Endodermal cell (in vitro differentiated cells): ENCODE results near the gene CD34. TPM values are rescaled to one million over a fixed set of nuclear protein-coding genes. Genes with fewer than 3 reads are reported as not detected.
A peak's percentile ranks its signal among the peaks of the same experiment; 100 is the strongest.

ENCODE experiments used
- DNase-seq: peaks from one replicate; pipeline ENCODE4 v3.0.0-alpha.2; 2017
- H3K27ac ChIP-seq: 2 replicates; pipeline ENCODE4 v1.5.1; 2013; ENCODE audit warnings: mild to moderate bottlenecking, low read depth, low read length, moderate library complexity
- H3K27me3 ChIP-seq: 2 replicates; pipeline ENCODE4 v1.6.1; 2013; ENCODE audit warnings: mild to moderate bottlenecking, low read length, moderate library complexity; ENCODE audit not compliant: insufficient read depth, control insufficient read depth, poor library complexity, severe bottlenecking
- H3K36me3 ChIP-seq: 2 replicates; pipeline ENCODE4 v1.7.0; 2013; ENCODE audit warnings: mild to moderate bottlenecking, low read length, moderate library complexity; ENCODE audit not compliant: control insufficient read depth, insufficient read depth
- H3K4me1 ChIP-seq: one replicate; pipeline ENCODE4 v1.7.0; 2013; ENCODE audit warnings: low read length; ENCODE audit not compliant: control insufficient read depth, insufficient read depth
- H3K4me3 ChIP-seq: 2 replicates; pipeline ENCODE4 v1.5.1; 2013; ENCODE audit warnings: mild to moderate bottlenecking, low read length, moderate library complexity
- H3K9ac ChIP-seq: 2 replicates; pipeline ENCODE4 v1.6.1; 2013; ENCODE audit warnings: mild to moderate bottlenecking, low read length, moderate library complexity; ENCODE audit not compliant: poor library complexity, severe bottlenecking; ENCODE audit errors: extremely low read depth
- H3K9me3 ChIP-seq: 2 replicates; pipeline ENCODE4 v1.6.1; 2013; ENCODE audit warnings: mild to moderate bottlenecking, low read length, moderate library complexity; ENCODE audit not compliant: control insufficient read depth
- H3K27ac Mint-ChIP-seq: 2 replicates; pipeline ENCODE4 v1.8.0; 2020; ENCODE audit warnings: mixed read lengths
- H3K27me3 Mint-ChIP-seq: 2 replicates; pipeline ENCODE4 v1.8.0; 2021; ENCODE audit warnings: mild to moderate bottlenecking, mixed read lengths; ENCODE audit not compliant: insufficient read depth
- H3K36me3 Mint-ChIP-seq: 2 replicates; pipeline ENCODE4 v1.8.0; 2020; ENCODE audit warnings: low read depth, mixed read lengths
- H3K4me1 Mint-ChIP-seq: 2 replicates; pipeline ENCODE4 v1.8.0; 2020; ENCODE audit warnings: mixed read lengths
- H3K4me3 Mint-ChIP-seq: 2 replicates; pipeline ENCODE4 v1.8.0; 2020; ENCODE audit warnings: mild to moderate bottlenecking, moderate library complexity, mixed read lengths
- H3K9me3 Mint-ChIP-seq: 2 replicates; pipeline ENCODE4 v1.8.0; 2020; ENCODE audit warnings: mild to moderate bottlenecking, mixed read lengths
- CTCF ChIP-seq: fragments of 200-600 bp; sonication (generic); conservative IDR thresholded peaks from 2 replicates; pipeline ENCODE4 v1.5.0; 2021; ENCODE audit warnings: antibody characterized with exemption, mild to moderate bottlenecking
- WGBS, 2 experiments: methylation state at CpG; one replicate each; pipeline versions ENCODE4 v1.1.5 to v1.1.7; 2013; ENCODE audit warnings: missing lambda C conversion rate in 2 of 2, mixed read lengths in 1 of 2; ENCODE audit not compliant: insufficient coverage in 1 of 2, insufficient read length in 1 of 2; 5-methylcytosine and 5-hydroxymethylcytosine counted together
- total RNA-seq, 2 donors: library from RNA; stranded (reverse); fragmentation: NEBNext Ultra II Directional in 1 of 2; extraction: Animal tissue kit (Norgen Biotek cat#: 25700) in 1 of 2; gene quantifications; 2 replicates in 1 of 2; 3 replicates in 1 of 2; pipeline ENCODE4 v1.2.1, GENCODE V29; 2021

Gene CD34
- total RNA-seq, 2 donors from 2014 or later, result 1.6 to 6.9 TPM

GRCh38 chr1:207898836-207899235, 12.1 kb downstream of the CD34 start:
- no peaks in the 10 kb centered on the region for H3K9me3 Mint-ChIP-seq
- Histone ChIP-seq H3K9me3 (no peaks in the 10 kb centered on the region), H3K36me3 (no peaks in the 10 kb centered on the region), H3K27me3 (peaks cover 6% of the 10 kb centered on the region), H3K4me1 (no peaks in the 10 kb centered on the region), H3K27ac (no peak overlapping the region), H3K9ac (no peak overlapping the region), H3K4me3 (no peak overlapping the region)
- WGBS, 2 experiments, result 85 to 88% methylated on average over 1 to 3 of the region's 3 CpGs
- H3K27me3 Mint-ChIP-seq, result peaks cover 16% of the 10 kb centered on the region
- no peaks in the 10 kb centered on the region for H3K36me3 Mint-ChIP-seq
- TF ChIP-seq CTCF, result no peak
- no peak for DNase-seq
- H3K4me1 Mint-ChIP-seq, result peaks cover 4% of the 10 kb centered on the region
- no peak overlapping the region for H3K4me3 Mint-ChIP-seq
- no peak overlapping the region for H3K27ac Mint-ChIP-seq

GRCh38 chr1:207898260-207898659, 12.7 kb downstream of the CD34 start:
- no peaks in the 10 kb centered on the region for H3K9me3 ChIP-seq
- H3K36me3 Mint-ChIP-seq, result no peaks in the 10 kb centered on the region
- DNase-seq, result peak; percentile 12
- H3K4me1 Mint-ChIP-seq, result peaks cover 4% of the 10 kb centered on the region
- 86 to 89% methylated on average over 2 of the region's 2 CpGs for WGBS, 2 experiments
- H3K27ac Mint-ChIP-seq, result no peak overlapping the region
- no peaks in the 10 kb centered on the region for H3K36me3 ChIP-seq
- H3K27me3 Mint-ChIP-seq, result peaks cover 21% of the 10 kb centered on the region
- no peak overlapping the region for H3K27ac ChIP-seq
- no peak overlapping the region for H3K4me3 Mint-ChIP-seq
- TF ChIP-seq CTCF, result no peak
- peaks cover 11% of the 10 kb centered on the region for H3K27me3 ChIP-seq
- H3K4me3 ChIP-seq, result no peak overlapping the region
- H3K9ac ChIP-seq, result no peak overlapping the region
- H3K4me1 ChIP-seq, result no peaks in the 10 kb centered on the region
- H3K9me3 Mint-ChIP-seq, result no peaks in the 10 kb centered on the region

- Histone ChIP-seq H3K9ac (no peak overlapping the region), H3K27me3 (peaks cover 18% of the 10 kb centered on the region), H3K9me3 (no peaks in the 10 kb centered on the region), H3K27ac (no peak overlapping the region), H3K4me3 (no peak overlapping the region), H3K36me3 (no peaks in the 10 kb centered on the region), H3K4me1 (no peaks in the 10 kb centered on the region)
- Mint-ChIP-seq H3K27me3 (peaks cover 21% of the 10 kb centered on the region), H3K27ac (no peak overlapping the region), H3K36me3 (no peaks in the 10 kb centered on the region), H3K9me3 (no peaks in the 10 kb centered on the region), H3K4me1 (no peaks in the 10 kb centered on the region), H3K4me3 (no peak overlapping the region)
- 46% methylated on average over 2 of the region's 2 CpGs; no CpG with 5 or more reads in 1 of the 2 experiments for WGBS, 2 experiments
- peak; percentile 42 for DNase-seq
- peak; percentile 68 for TF ChIP-seq CTCF
Observed at GRCh38 chr1:207897188-207897587, 13.7 kb downstream of the CD34 start.
